HL-60 (cell line): Measurements from ENCODE around the gene GET3.

Source experiments
- DNase-seq, 2 experiments: peaks; one replicate each; pipeline ENCODE4 v3.0.0-alpha.2; 2010 to 2020; ENCODE audit warnings: low read depth in 1 of 2, low spot score in 1 of 2
- H3K27ac ChIP-seq: fragments of 250-450 bp; sonication (Bioruptor Pico); replicated peaks from 2 replicates; pipeline ENCODE4 v1.5.1; 2020; ENCODE audit warnings: mild to moderate bottlenecking, moderate library complexity
- H3K27me3 ChIP-seq: fragments of 250-450 bp; sonication (Bioruptor Pico); 2 replicates; pipeline ENCODE4 v1.5.1; 2021; ENCODE audit warnings: mild to moderate bottlenecking, moderate library complexity; ENCODE audit not compliant: insufficient read depth, poor library complexity, severe bottlenecking
- H3K4me3 ChIP-seq: replicated peaks from 2 replicates; pipeline ENCODE4 v1.5.1; 2011; ENCODE audit warnings: mild to moderate bottlenecking, control low read depth, low read length; ENCODE audit not compliant: insufficient read depth
- CTCF ChIP-seq: IDR thresholded peaks from one replicate; pipeline ENCODE4 v1.5.1; 2011; ENCODE audit warnings: low read length, control low read depth, inconsistent platforms; ENCODE audit not compliant: insufficient read depth
- GABPA ChIP-seq: IDR thresholded peaks from 2 replicates; pipeline ENCODE4 v1.6.1; 2012; ENCODE audit warnings: low read depth
- POLR2AphosphoS5 ChIP-seq: IDR thresholded peaks from 2 replicates; pipeline ENCODE4 v1.6.1; 2012; ENCODE audit warnings: low read depth
- REST ChIP-seq: IDR thresholded peaks from 2 replicates; pipeline ENCODE4 v1.6.1; 2012; ENCODE audit warnings: low read depth; ENCODE audit not compliant: insufficient replicate concordance
- SPI1 ChIP-seq: IDR thresholded peaks from 2 replicates; pipeline ENCODE4 v1.6.1; 2012; ENCODE audit warnings: low read depth, mild to moderate bottlenecking, borderline replicate concordance

Gene GET3

GRCh38 chr19:12792853-12793289 lies 55.6 kb downstream of the GET3 start:
- no peak for DNase-seq
- no peaks in the 10 kb centered on the region for H3K27me3 ChIP-seq
- peak overlapping the region; percentile 95 for H3K27ac ChIP-seq
- no peak for TF ChIP-seq REST
- no peak for TF ChIP-seq POLR2AphosphoS5
- no peak for TF ChIP-seq GABPA
- peak overlapping the region; percentile 91 for H3K4me3 ChIP-seq

GRCh38 chr19:12793290-12794195 lies 56.2 kb downstream of the GET3 start:
- peak in 1 of 2 experiments; percentile 87 for DNase-seq
- TF ChIP-seq CTCF (no peak), GABPA (no peak), POLR2AphosphoS5 (peak; percentile 80)

GRCh38 chr19:12794196-12794941 lies 57.1 kb downstream of the GET3 start:
- TF ChIP-seq GABPA: no peak
- TF ChIP-seq SPI1: no peak
- TF ChIP-seq REST: no peak
- TF ChIP-seq CTCF: no peak
- TF ChIP-seq POLR2AphosphoS5: no peak
- Histone ChIP-seq H3K4me3 (peak overlapping the region; percentile 91), H3K27me3 (no peaks in the 10 kb centered on the region), H3K27ac (peak overlapping the region; percentile 95)
- DNase-seq: no peak

More at GRCh38 chr19:12793290-12794195, 56.2 kb downstream of the GET3 start:
- peak overlapping the region; percentile 95 for H3K27ac ChIP-seq
- H3K27me3 ChIP-seq: no peaks in the 10 kb centered on the region
- H3K4me3 ChIP-seq: peak overlapping the region; percentile 91

- H3K27me3 ChIP-seq: no peaks in the 10 kb centered on the region
- H3K27ac ChIP-seq: no peak overlapping the region
- no peak for DNase-seq
- H3K4me3 ChIP-seq: no peak overlapping the region
- TF ChIP-seq REST: no peak
- TF ChIP-seq SPI1: no peak
- no peak for TF ChIP-seq CTCF
- no peak for TF ChIP-seq GABPA
- TF ChIP-seq POLR2AphosphoS5: no peak
Measured at GRCh38 chr19:12794971-12795381, 57.7 kb downstream of the GET3 start.
